ENCODE measurements around the gene POU6F2. TPM values are rescaled to one million over a fixed set of nuclear protein-coding genes. Genes with fewer than 3 reads are reported as not detected.

POU6F2 gene
- total and polyA plus RNA-seq, 2 experiments from 2014 or later, result 7.2 to 7.3 TPM

- Mint-ChIP-seq H3K4me3 (no peak overlapping the region), H3K27ac (no peak overlapping the region), H3K36me3 (ENCODE audit: low read depth) (no peaks in the 10 kb centered on the region; the same call in 2 of the 3 replicates), H3K4me1 (peaks cover 8% of the 10 kb centered on the region; the same call in 2 of the 3 replicates), H3K9me3 (no peaks in the 10 kb centered on the region), H3K27me3 (ENCODE audit: insufficient read depth, low read depth, poor library complexity) (peaks cover 2% of the 10 kb centered on the region)
- Histone ChIP-seq H3K4me2 (no peak overlapping the region), H3K36me3 (ENCODE audit: insufficient read depth) (no peaks in the 10 kb centered on the region), H4K20me1 (replicated peaks; ENCODE audit: insufficient read depth) (no peaks in the 10 kb centered on the region; the same call in 1 of the 2 replicates), H2AFZ (no peak overlapping the region), H3K4me1 (ENCODE audit: insufficient read depth) (no peaks in the 10 kb centered on the region), H3K79me2 (replicated peaks; ENCODE audit: insufficient read depth) (no peaks in the 10 kb centered on the region), H3K27ac (ENCODE audit: low read depth) (no peak overlapping the region), H3F3A (replicated peaks; ENCODE audit: low read depth) (no peaks in the 10 kb centered on the region), H3K4me3 (no peak overlapping the region), H3K27me3 (ENCODE audit: insufficient read depth) (no peaks in the 10 kb centered on the region), H3K9me2 (ENCODE audit: insufficient read depth) (no peaks in the 10 kb centered on the region; the same call in 1 of the 2 replicates)
- ATAC-seq (no peak), DNase-seq (ENCODE audit: low spot score) (no peak)
- TF ChIP-seq ZNF114 (CRISPR knock-in tag; IDR thresholded peaks at IDR 0.05), result no peak
- no peak for TF ChIP-seq STAT1 (IDR thresholded peaks at IDR 0.05; ENCODE audit: unreplicated experiment)
- no peak for TF ChIP-seq ZNF331 (CRISPR knock-in tag; IDR thresholded peaks at IDR 0.05; ENCODE audit: low read depth)
- no peak for TF ChIP-seq ETS1 (IDR thresholded peaks at IDR 0.05)
- no peak for TF ChIP-seq NANOG (IDR thresholded peaks at IDR 0.05; ENCODE audit: borderline replicate concordance)
- TF ChIP-seq JUNB (IDR thresholded peaks at IDR 0.05; ENCODE audit: unreplicated experiment), result no peak
- TF ChIP-seq CREB1 (CRISPR knock-in tag; IDR thresholded peaks at IDR 0.05; ENCODE audit: low read depth), result no peak
- TF ChIP-seq EZH2phosphoT487 (IDR thresholded peaks at IDR 0.05; ENCODE audit: unreplicated experiment), result no peak
- TF ChIP-seq, protein P1, sequence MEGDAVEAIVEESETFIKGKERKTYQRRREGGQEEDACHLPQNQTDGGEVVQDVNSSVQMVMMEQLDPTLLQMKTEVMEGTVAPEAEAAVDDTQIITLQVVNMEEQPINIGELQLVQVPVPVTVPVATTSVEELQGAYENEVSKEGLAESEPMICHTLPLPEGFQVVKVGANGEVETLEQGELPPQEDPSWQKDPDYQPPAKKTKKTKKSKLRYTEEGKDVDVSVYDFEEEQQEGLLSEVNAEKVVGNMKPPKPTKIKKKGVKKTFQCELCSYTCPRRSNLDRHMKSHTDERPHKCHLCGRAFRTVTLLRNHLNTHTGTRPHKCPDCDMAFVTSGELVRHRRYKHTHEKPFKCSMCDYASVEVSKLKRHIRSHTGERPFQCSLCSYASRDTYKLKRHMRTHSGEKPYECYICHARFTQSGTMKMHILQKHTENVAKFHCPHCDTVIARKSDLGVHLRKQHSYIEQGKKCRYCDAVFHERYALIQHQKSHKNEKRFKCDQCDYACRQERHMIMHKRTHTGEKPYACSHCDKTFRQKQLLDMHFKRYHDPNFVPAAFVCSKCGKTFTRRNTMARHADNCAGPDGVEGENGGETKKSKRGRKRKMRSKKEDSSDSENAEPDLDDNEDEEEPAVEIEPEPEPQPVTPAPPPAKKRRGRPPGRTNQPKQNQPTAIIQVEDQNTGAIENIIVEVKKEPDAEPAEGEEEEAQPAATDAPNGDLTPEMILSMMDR (conservative IDR thresholded peaks at IDR 0.05; ENCODE audit: low read depth in 2 of 2), result no peak
- TF ChIP-seq REST (IDR thresholded peaks at IDR 0.05; ENCODE audit: unreplicated experiment), result no peak
- TF ChIP-seq, protein P2, sequence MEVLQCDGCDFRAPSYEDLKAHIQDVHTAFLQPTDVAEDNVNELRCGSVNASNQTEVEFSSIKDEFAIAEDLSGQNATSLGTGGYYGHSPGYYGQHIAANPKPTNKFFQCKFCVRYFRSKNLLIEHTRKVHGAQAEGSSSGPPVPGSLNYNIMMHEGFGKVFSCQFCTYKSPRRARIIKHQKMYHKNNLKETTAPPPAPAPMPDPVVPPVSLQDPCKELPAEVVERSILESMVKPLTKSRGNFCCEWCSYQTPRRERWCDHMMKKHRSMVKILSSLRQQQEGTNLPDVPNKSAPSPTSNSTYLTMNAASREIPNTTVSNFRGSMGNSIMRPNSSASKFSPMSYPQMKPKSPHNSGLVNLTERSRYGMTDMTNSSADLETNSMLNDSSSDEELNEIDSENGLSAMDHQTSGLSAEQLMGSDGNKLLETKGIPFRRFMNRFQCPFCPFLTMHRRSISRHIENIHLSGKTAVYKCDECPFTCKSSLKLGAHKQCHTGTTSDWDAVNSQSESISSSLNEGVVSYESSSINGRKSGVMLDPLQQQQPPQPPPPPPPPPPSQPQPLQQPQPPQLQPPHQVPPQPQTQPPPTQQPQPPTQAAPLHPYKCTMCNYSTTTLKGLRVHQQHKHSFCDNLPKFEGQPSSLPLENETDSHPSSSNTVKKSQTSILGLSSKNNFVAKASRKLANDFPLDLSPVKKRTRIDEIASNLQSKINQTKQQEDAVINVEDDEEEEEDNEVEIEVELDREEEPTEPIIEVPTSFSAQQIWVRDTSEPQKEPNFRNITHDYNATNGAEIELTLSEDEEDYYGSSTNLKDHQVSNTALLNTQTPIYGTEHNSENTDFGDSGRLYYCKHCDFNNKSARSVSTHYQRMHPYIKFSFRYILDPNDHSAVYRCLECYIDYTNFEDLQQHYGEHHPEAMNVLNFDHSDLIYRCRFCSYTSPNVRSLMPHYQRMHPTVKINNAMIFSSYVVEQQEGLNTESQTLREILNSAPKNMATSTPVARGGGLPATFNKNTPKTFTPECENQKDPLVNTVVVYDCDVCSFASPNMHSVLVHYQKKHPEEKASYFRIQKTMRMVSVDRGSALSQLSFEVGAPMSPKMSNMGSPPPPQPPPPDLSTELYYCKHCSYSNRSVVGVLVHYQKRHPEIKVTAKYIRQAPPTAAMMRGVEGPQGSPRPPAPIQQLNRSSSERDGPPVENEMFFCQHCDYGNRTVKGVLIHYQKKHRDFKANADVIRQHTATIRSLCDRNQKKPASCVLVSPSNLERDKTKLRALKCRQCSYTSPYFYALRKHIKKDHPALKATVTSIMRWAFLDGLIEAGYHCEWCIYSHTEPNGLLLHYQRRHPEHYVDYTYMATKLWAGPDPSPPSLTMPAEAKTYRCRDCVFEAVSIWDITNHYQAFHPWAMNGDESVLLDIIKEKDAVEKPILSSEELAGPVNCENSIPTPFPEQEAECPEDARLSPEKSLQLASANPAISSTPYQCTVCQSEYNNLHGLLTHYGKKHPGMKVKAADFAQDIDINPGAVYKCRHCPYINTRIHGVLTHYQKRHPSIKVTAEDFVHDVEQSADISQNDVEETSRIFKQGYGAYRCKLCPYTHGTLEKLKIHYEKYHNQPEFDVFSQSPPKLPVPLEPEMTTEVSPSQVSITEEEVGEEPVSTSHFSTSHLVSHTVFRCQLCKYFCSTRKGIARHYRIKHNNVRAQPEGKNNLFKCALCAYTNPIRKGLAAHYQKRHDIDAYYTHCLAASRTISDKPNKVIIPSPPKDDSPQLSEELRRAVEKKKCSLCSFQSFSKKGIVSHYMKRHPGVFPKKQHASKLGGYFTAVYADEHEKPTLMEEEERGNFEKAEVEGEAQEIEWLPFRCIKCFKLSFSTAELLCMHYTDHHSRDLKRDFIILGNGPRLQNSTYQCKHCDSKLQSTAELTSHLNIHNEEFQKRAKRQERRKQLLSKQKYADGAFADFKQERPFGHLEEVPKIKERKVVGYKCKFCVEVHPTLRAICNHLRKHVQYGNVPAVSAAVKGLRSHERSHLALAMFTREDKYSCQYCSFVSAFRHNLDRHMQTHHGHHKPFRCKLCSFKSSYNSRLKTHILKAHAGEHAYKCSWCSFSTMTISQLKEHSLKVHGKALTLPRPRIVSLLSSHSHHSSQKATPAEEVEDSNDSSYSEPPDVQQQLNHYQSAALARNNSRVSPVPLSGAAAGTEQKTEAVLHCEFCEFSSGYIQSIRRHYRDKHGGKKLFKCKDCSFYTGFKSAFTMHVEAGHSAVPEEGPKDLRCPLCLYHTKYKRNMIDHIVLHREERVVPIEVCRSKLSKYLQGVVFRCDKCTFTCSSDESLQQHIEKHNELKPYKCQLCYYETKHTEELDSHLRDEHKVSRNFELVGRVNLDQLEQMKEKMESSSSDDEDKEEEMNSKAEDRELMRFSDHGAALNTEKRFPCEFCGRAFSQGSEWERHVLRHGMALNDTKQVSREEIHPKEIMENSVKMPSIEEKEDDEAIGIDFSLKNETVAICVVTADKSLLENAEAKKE (CRISPR knock-in tag; IDR thresholded peaks at IDR 0.05), result no peak
- TF ChIP-seq EZH2 (IDR thresholded peaks at IDR 0.05; ENCODE audit: low read depth, unreplicated experiment), result no peak
- TF ChIP-seq POLR2AphosphoS5 (IDR thresholded peaks at IDR 0.05; ENCODE audit: low read depth), result no peak
Observed at GRCh38 chr7:39384386-39384785, 406.7 kb downstream of the POU6F2 start.

Data from GM23338 (cell line).